ENCODE results near the gene EXOSC2.

DNA sequence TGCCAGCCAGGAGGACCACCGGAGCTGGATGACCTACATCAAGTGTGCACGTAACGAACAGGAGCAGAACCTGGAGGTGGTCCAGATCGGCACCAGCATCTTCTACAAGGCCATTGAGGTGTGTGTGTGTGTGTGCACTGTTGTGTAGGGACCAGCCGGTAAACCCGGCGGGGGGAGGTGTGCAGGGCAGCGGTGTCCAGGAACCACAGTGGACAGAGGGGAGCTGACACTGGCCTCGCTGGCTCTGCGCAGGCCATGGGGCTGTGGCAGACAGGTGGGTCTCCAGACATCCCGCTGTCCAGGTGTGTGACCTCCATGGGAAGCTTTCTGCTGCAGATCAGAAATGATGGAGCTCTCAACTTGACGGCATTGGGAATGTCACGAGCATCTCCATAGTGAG, 25.4 kb upstream of the EXOSC2 start:
- TF ChIP-seq CTCF (CRISPR knock-in tag; IDR thresholded peaks at IDR 0.05) (no peak), EZH2 (conservative IDR thresholded peaks at IDR 0.05; ENCODE audit: low read depth, low read length) (no peak), TARDBP (CRISPR knock-in tag; IDR thresholded peaks at IDR 0.05) (no peak), ETV6 (CRISPR knock-in tag; conservative IDR thresholded peaks at IDR 0.05) (no peak), ZNF367 (CRISPR knock-in tag; IDR thresholded peaks at IDR 0.05; ENCODE audit: borderline replicate concordance) (no peak), ZNF350 (CRISPR knock-in tag; IDR thresholded peaks at IDR 0.05; ENCODE audit: borderline replicate concordance, low read depth) (no peak), ZNF121 (CRISPR knock-in tag; IDR thresholded peaks at IDR 0.05) (no peak)
